SK-N-SH (cell line): Measurements from ENCODE around the gene RPL27. TPM values are rescaled to one million over a fixed set of nuclear protein-coding genes. Genes with fewer than 3 reads are reported as not detected.
"Not testable (repeated sequence)": the region's sequence is repeated elsewhere in the genome, so short reads cannot be mapped to it uniquely, and the experiment has no call there.

Experiments
- CTCF ChIA-PET: fragments of 300-600, 350-600 bp; formaldehyde crosslinking; extraction: SDS; loops from one replicate; lab custom pipeline; 2021; lab: Yijun Ruan, JAX
- POLR2A ChIA-PET: fragments of 350-600 bp; sonication (Branson Sonifier 250); formaldehyde crosslinking; extraction: SDS; loops from one replicate; lab custom pipeline; 2020; ENCODE audit warnings: antibody characterized with exemption, inconsistent platforms; lab: Yijun Ruan, JAX
- DNase-seq: peaks from one replicate; pipeline ENCODE4 v3.0.0; 2012
- H2AFZ ChIP-seq: fragments of 200-600 bp; sonication (generic); 2 replicates; pipeline ENCODE4 v1.8.1; 2016; ENCODE audit warnings: antibody characterized with exemption, mild to moderate bottlenecking, low read depth
- H3F3A ChIP-seq: fragments of 200-600 bp; sonication (generic); replicated peaks from 2 replicates; pipeline ENCODE3; 2016; ENCODE audit warnings: antibody characterized with exemption, mild to moderate bottlenecking; ENCODE audit not compliant: insufficient read depth
- H3K27ac ChIP-seq, 2 experiments: fragments of 200-500 bp in 1 of 2; fragments of 200-600 bp in 1 of 2; sonication (Bioruptor generic) in 1 of 2; sonication (generic), shearing (Covaris generic) in 1 of 2; 2 replicates each; pipeline versions ENCODE4 v1.5.1 to v1.6.1; 2014 to 2016; ENCODE audit warnings: low read depth in 2 of 2, inconsistent platforms in 1 of 2, low read length in 1 of 2, mild to moderate bottlenecking in 1 of 2, mixed read lengths in 1 of 2
- H3K27me3 ChIP-seq: fragments of 200-600 bp; sonication (generic), shearing (Covaris generic); 2 replicates; pipeline ENCODE4 v1.6.1; 2016; ENCODE audit warnings: mixed run types; ENCODE audit not compliant: insufficient read depth
- H3K36me3 ChIP-seq, 2 experiments: fragments of 200-500 bp in 1 of 2; fragments of 200-600 bp in 1 of 2; sonication (Bioruptor generic) in 1 of 2; sonication (generic) in 1 of 2; replicated peaks in 1 of 2; 2 replicates each; pipeline versions ENCODE3 to v1.5.1; 2014 to 2016; ENCODE audit warnings: low read length in 1 of 2, mild to moderate bottlenecking in 1 of 2; ENCODE audit not compliant: insufficient read depth in 2 of 2, control insufficient read depth in 1 of 2
- H3K4me1 ChIP-seq, 2 experiments: fragments of 200-500 bp in 1 of 2; fragments of 200-600 bp in 1 of 2; sonication (Bioruptor generic) in 1 of 2; sonication (generic), shearing (Covaris generic) in 1 of 2; 2 replicates each; pipeline versions ENCODE4 v1.5.1 to v1.6.1; 2014 to 2016; ENCODE audit warnings: low read depth in 1 of 2, low read length in 1 of 2, mixed run types in 1 of 2; ENCODE audit not compliant: insufficient read depth in 2 of 2, control insufficient read depth in 1 of 2
- H3K4me2 ChIP-seq: fragments of 200-600 bp; sonication (generic), shearing (Covaris generic); 2 replicates; pipeline ENCODE4 v1.6.1; 2017; ENCODE audit warnings: mixed run types
- H3K4me3 ChIP-seq, 2 experiments: fragments of 200-500 bp in 1 of 2; fragments of 200-600 bp in 1 of 2; sonication (Bioruptor generic) in 1 of 2; sonication (generic), shearing (Covaris generic) in 1 of 2; 2 replicates each; pipeline versions ENCODE4 v1.5.1 to v1.8.1; 2014 to 2016; ENCODE audit warnings: low read depth in 2 of 2, inconsistent platforms in 1 of 2, low read length in 1 of 2, mild to moderate bottlenecking in 1 of 2, mixed read lengths in 1 of 2, moderate library complexity in 1 of 2
- H3K79me2 ChIP-seq: fragments of 200-600 bp; sonication (generic); 2 replicates; pipeline ENCODE4 v1.8.1; 2017; ENCODE audit warnings: mild to moderate bottlenecking; ENCODE audit not compliant: insufficient read depth
- H3K9ac ChIP-seq: fragments of 200-600 bp; sonication (generic); 2 replicates; pipeline ENCODE4 v1.6.1; 2017; ENCODE audit warnings: mixed run types
- H3K9me2 ChIP-seq: fragments of 200-600 bp; sonication (generic); 2 replicates; pipeline ENCODE4 v1.6.1; 2017; ENCODE audit warnings: mixed run types
- H3K9me3 ChIP-seq: fragments of 200-600 bp; sonication (generic); 2 replicates; pipeline ENCODE4 v1.6.1; 2017; ENCODE audit warnings: mixed run types, mild to moderate bottlenecking, moderate library complexity
- H4K20me1 ChIP-seq: fragments of 200-600 bp; sonication (generic); 2 replicates; pipeline ENCODE4 v1.6.1; 2017; ENCODE audit warnings: mild to moderate bottlenecking, mixed run types; ENCODE audit not compliant: insufficient read depth
- CHD2 ChIP-seq: fragments of 150-350 bp; IDR thresholded peaks from 2 replicates; pipeline ENCODE4 v1.6.1; 2018; ENCODE audit warnings: low read length; ENCODE audit not compliant: partially characterized antibody
- CTCF ChIP-seq: fragments of 200-600 bp; sonication (generic); IDR thresholded peaks from 2 replicates; pipeline ENCODE4 v1.6.1; 2017; ENCODE audit warnings: antibody characterized with exemption, mild to moderate bottlenecking, moderate library complexity
- EP300 ChIP-seq, 2 experiments: IDR thresholded peaks; 2 replicates each; pipeline versions ENCODE4 v1.4.0 to v1.6.1; 2012; ENCODE audit warnings: borderline replicate concordance in 1 of 2, low read depth in 1 of 2, low read length in 1 of 2
- FOXJ3 ChIP-seq: sonication (generic); formaldehyde crosslinking; IDR thresholded peaks from 2 replicates; pipeline ENCODE4 v1.5.1; 2020; ENCODE audit warnings: mild to moderate bottlenecking, missing genetic modification reagents
- RCOR1 ChIP-seq: fragments of 150-350 bp; IDR thresholded peaks from 2 replicates; pipeline ENCODE4 v1.6.1; 2017; ENCODE audit warnings: antibody characterized with exemption, low read length
- USF2 ChIP-seq: fragments of 150-350 bp; IDR thresholded peaks from 2 replicates; pipeline ENCODE4 v1.6.1; 2017; ENCODE audit warnings: antibody characterized with exemption, low read length, low read depth, borderline replicate concordance
- WGBS: methylation state at CpG from one replicate; pipeline ENCODE4 v1.1.6; 2017; ENCODE audit warnings: low lambda C conversion rate; 5-methylcytosine and 5-hydroxymethylcytosine counted together
- polyA plus RNA-seq, 3 experiments: library from polyadenylated mRNA; depleted of rRNA; stranded (reverse); fragments of >200 nt; gene quantifications; 2 replicates each; pipeline ENCODE4 v1.2.3, GENCODE V29; 2012

The RPL27 gene
- polyA plus RNA-seq, 1 of the 3 experiments (the other 2 are of a cell fraction): 6,383 TPM

GRCh38 chr17:42992872-42993271, 5.3 kb upstream of the RPL27 start:
- ChIA-PET POLR2A (no interaction called here), CTCF (no interaction called here)
- Histone ChIP-seq H3K27me3 (no peaks in the 10 kb centered on the region), H3K4me2 (no peak overlapping the region), H3K27ac (no peak overlapping the region), H4K20me1 (no peaks in the 10 kb centered on the region), H3K79me2 (no peaks in the 10 kb centered on the region; the same call in 1 of the 2 replicates), H3K9me2 (no peaks in the 10 kb centered on the region), H2AFZ (no peak overlapping the region), H3F3A (peaks cover 31% of the 10 kb centered on the region), H3K4me1 (peaks cover 4 to 11% of the 10 kb centered on the region in 2 experiments; a peak in 2 of 4 replicates), H3K9ac (no peak overlapping the region), H3K4me3 (no peak overlapping the region), H3K36me3 (peaks cover 45 to 51% of the 10 kb centered on the region in 2 experiments), H3K9me3 (no peaks in the 10 kb centered on the region)
- WGBS: 79% methylated on average over 5 of the region's 5 CpGs
- TF ChIP-seq USF2: no peak
- no peak for TF ChIP-seq FOXJ3 (CRISPR knock-in tag)
- TF ChIP-seq EP300 (IDR thresholded peaks at IDR 0.05; ENCODE audit: borderline replicate concordance in 1 of 2, low read depth in 1 of 2, low read length in 1 of 2): no peak
- TF ChIP-seq RCOR1: no peak
- TF ChIP-seq CTCF: no peak
- no peak for TF ChIP-seq CHD2
- DNase-seq: no peak

GRCh38 chr17:42993913-42994312, 4.3 kb upstream of the RPL27 start:
- H3K9me2 ChIP-seq, H3K79me2 ChIP-seq, H3K4me3 ChIP-seq, H3K27ac ChIP-seq, DNase-seq, H2AFZ ChIP-seq, H3K4me2 ChIP-seq, H3K9ac ChIP-seq, CTCF ChIA-PET, H3K9me3 ChIP-seq, H4K20me1 ChIP-seq, H3K27me3 ChIP-seq: not testable (repeated sequence)
- WGBS: 79% methylated on average over 10 of the region's 10 CpGs
- POLR2A ChIA-PET: interaction anchor here (1.0 kb wide), 2 partner anchors 8 to 113 kb away, joined by 4 read pairs; no protein-coding TSS in a partner anchor
- H3K36me3 ChIP-seq: peaks cover 36 to 47% of the 10 kb centered on the region in 2 experiments
- peaks cover 4 to 11% of the 10 kb centered on the region in 2 experiments; a peak in 2 of 4 replicates for H3K4me1 ChIP-seq
- H3F3A ChIP-seq: peaks cover 30% of the 10 kb centered on the region
